Activated CD8-positive, alpha-beta memory T cell treated with anti-CD3 and anti-CD28 coated beads for 24 hours (primary cell): ENCODE data around the gene SCYGR1.
"Not testable (repeated sequence)": the region's sequence is repeated elsewhere in the genome, so short reads cannot be mapped to it uniquely, and the experiment has no call there.

ENCODE experiments used
- DNase-seq: peaks from one replicate; pipeline ENCODE4 v3.0.0-alpha.2; 2020

The SCYGR1 gene

GRCh38 chr2:227368574-227368973 is 19.2 kb downstream of the SCYGR1 start:
- no peak for DNase-seq

- no peak for DNase-seq
These were observed 20.3 kb downstream of the SCYGR1 start for GRCh38 chr2:227367427-227367795.

GRCh38 chr2:227366769-227367426 is 20.9 kb downstream of the SCYGR1 start:
- DNase-seq: no peak

- no peak for DNase-seq
These were observed 21.9 kb downstream of the SCYGR1 start for GRCh38 chr2:227365833-227366232.

- not testable (repeated sequence) for DNase-seq
These were observed 23.0 kb downstream of the SCYGR1 start for GRCh38 chr2:227364585-227365263.

- no peak for DNase-seq
These were observed 24.0 kb downstream of the SCYGR1 start for GRCh38 chr2:227363756-227364155.

- DNase-seq: no peak
These were observed 27.4 kb downstream of the SCYGR1 start for GRCh38 chr2:227360351-227360750.

- no peak for DNase-seq
These were observed 36.1 kb downstream of the SCYGR1 start for GRCh38 chr2:227351639-227352038.

GRCh38 chr2:227349989-227350612 is 37.6 kb downstream of the SCYGR1 start:
- no peak for DNase-seq

- DNase-seq: no peak
These were observed 39.4 kb downstream of the SCYGR1 start for GRCh38 chr2:227348324-227348723.

- no peak for DNase-seq
These were observed 40.6 kb downstream of the SCYGR1 start for GRCh38 chr2:227347117-227347516.

- DNase-seq: no peak
These were observed 43.5 kb downstream of the SCYGR1 start for GRCh38 chr2:227344231-227344630.

- no peak for DNase-seq
These were observed 46.2 kb downstream of the SCYGR1 start for GRCh38 chr2:227341553-227341952.

GRCh38 chr2:227340106-227340505 is 47.6 kb downstream of the SCYGR1 start:
- no peak for DNase-seq

- DNase-seq: no peak
These were observed 48.6 kb downstream of the SCYGR1 start for GRCh38 chr2:227339098-227339599.
